Measurements from ENCODE around the gene FAM186B.

The FAM186B gene

DNA sequence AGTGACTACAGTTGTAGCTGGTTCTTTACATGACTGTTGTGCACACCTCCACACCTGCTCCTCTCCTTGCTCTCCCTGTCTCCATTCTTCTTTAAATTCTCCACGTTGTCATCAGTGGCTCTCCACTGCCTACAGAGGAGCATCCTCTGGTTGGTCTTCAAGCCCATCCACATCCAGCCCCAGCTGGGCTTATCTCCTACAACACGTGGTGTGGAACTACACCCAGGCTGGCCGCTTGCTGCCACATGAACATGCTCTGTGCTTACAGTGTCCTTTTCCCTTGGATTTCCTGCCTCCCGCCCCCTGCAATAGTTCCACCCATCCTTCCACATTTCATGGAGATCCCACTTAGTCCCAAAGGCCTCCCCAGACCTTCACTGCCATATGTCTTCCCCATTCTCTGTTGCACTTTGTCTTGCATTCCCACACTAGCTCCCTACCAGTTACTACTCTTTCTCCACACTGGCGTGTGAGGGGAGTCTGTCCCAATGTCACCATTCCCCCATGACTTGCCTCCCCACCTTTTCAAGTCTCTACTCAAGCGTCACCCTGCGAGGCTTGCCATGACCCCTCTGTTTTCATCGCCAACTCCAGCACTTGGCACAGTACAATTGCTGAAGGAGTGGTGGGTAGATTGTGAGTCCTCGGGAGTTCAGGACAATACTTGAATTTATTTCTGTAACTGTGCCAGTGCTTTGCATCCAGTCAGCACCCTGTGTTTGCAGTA, 27.7 kb downstream of the FAM186B start:
- DNase-seq (ENCODE audit: insufficient read length, low spot score) (no peak), FAIRE-seq (no peak)

- DNase-seq (ENCODE audit: insufficient read length, low spot score) (no peak), FAIRE-seq (peak; percentile 84)
Observed at GRCh38 chr12:49568442-49569162, 36.8 kb downstream of the FAM186B start.

- FAIRE-seq = peak; percentile 97
- DNase-seq (ENCODE audit: insufficient read length, low spot score) = peak; percentile 89
Observed at GRCh38 chr12:49567611-49568441, 37.6 kb downstream of the FAM186B start, which contains the start of gene MCRS1. Gene MCRS1 (minus strand): TSS chr12:49568142. CDS start chr12:49566731, 1,411 bp downstream.

DNA sequence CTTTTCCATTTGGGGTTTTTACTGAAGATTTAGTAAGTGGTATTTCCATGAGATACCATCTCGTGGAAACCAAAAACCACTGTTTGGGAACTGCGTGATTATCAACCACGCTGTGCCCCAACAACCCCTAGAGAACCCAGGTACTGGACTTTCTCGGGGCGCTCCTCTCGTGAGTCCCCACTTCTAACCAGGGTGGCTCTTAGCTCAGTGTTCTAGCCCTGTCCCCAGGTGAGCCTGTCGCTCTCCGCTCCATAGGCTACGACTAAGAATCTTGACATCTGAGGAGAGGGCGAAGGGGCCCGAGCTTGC, 38.2 kb downstream of the FAM186B start:
- FAIRE-seq (peak; percentile 4), DNase-seq (ENCODE audit: insufficient read length, low spot score) (no peak)

- no peak for FAIRE-seq
Observed at GRCh38 chr12:49566361-49566760, 39.1 kb downstream of the FAM186B start.

DNA sequence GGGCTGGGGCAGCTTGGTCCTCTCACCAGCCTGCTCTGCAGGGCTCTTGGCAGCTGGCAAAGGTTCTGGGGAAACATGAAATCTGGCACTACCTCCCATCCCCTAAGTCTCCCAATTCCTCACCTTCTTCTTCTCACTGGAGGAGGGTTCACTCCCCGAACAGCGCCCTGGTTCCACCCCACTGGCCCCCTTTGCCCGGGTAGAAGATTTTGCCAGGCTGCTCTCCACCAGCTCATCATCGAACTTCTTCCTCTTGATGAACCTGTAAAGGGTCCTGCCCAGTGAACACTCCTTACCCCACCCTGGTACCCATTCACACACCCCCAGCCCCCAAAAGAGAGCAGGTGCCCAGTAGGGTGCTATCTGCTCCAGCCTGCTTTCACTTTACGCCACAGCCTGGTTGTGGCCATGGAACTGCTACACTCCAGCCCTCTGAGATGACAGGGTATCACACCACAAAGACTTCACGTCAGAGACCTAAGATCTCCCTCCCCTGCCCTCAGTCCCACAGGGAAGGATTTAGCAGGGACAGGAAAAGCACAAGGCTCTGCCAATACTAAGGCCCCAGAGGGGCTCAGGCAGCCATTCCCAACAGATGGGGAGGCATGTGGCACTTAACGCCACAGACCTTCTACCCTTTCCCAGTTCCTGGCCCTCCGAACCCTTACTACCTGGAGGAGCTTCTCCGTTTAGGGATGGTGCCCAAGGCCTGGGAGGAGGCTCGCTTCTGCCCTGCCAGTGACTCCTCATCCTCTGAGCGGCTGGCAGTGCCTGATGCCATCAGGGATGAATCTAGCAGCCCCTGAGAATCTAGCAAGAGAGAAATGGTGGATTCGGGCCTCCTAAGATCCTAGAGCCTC, 39.8 kb downstream of the FAM186B start:
- FAIRE-seq (no peak), DNase-seq (ENCODE audit: insufficient read length, low spot score) (no peak)

More at GRCh38 chr12:49566361-49566760, 39.1 kb downstream of the FAM186B start:
- no peak for DNase-seq (ENCODE audit: insufficient read length, low spot score)

- DNase-seq (ENCODE audit: insufficient read length, low spot score) (no peak), FAIRE-seq (no peak)
Observed at GRCh38 chr12:49564686-49565405, 40.6 kb downstream of the FAM186B start.

DNA sequence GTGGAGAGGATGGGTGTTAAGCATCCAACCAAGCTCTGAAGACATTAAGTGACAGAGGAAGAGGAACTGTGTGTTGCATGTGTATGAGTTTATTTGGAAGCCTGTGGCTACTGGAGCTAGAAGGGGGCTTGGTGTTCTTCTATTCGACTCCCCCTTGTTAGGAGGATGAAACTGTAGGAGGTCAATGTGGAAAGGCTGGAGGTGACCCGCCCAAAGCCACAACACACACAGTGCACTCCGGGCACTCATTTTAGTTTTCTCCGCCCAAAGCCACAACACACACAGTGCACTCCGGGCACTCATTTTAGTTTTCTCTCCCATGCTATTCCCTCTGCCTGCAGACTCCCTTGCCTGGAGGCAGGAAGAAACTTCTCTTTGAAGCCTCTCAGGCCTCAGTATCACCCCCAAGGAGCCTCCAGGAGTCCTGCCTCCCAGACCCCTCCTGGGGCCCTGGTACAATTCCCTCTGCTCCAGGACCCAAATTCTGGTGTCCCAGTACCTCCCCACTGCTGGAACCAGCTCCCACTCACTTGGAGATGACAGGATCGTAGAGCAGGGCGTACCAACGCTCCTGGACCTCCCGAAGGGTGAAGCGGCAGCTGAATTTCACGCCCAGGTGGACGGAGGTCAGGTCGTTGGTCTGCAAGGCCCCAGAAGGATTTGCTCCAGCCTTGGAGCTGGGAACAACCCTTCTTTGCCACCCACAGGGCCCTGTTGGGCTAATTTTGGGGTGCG, 41.3 kb downstream of the FAM186B start:
- FAIRE-seq (no peak), DNase-seq (ENCODE audit: insufficient read length, low spot score) (no peak)

- no peak for FAIRE-seq
- DNase-seq (ENCODE audit: insufficient read length, low spot score) = no peak
Observed at GRCh38 chr12:49562831-49563230, 42.6 kb downstream of the FAM186B start.

GRCh38 chr12:49562233-49562632, 43.2 kb downstream of the FAM186B start:
- FAIRE-seq (no peak), DNase-seq (ENCODE audit: insufficient read length, low spot score) (no peak)

GRCh38 chr12:49560695-49561094, 44.7 kb downstream of the FAM186B start:
- FAIRE-seq = no peak
- no peak for DNase-seq (ENCODE audit: insufficient read length, low spot score)

- no peak for FAIRE-seq
Observed at GRCh38 chr12:49559011-49559675, 46.3 kb downstream of the FAM186B start.

DNA sequence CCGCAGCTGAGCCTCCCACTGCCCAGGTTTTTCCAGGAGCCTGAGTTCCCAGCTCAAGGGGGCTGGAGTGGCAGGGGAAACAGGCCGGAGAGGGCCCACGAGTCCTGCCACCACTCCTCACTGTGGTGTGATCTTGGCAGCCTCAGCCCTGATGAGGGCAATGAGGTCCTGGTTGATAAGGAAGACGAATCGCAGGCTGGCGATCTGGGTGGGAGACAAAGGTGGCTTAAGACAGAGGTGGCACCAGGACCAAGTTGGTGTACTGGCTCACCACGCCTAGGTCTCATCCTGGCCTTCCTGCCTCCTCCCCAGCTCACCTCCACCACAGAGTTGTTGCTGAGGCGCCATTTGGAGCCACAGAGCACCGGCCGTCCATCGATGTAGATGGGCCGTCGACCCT, 46.9 kb downstream of the FAM186B start:
- DNase-seq (ENCODE audit: insufficient read length, low spot score) (no peak), FAIRE-seq (no peak)

More at GRCh38 chr12:49559011-49559675, 46.3 kb downstream of the FAM186B start:
- DNase-seq (ENCODE audit: insufficient read length, low spot score) = no peak

DNA sequence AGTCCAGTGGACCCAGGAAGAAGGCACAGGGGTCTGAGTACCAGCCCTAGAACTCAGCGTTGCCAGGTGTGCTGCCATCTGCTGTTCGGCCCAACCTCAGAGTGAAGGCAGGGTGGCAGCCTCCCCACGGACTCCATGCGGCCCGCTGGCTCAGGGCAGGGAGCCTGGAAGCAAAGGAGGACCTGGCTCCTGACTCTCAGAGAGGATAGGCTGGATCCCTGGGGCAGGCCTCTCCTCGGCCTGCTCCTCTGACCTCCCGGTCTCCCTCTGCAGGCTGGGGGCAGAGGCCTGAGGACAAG, 47.6 kb downstream of the FAM186B start:
- no peak for DNase-seq (ENCODE audit: insufficient read length, low spot score)
- FAIRE-seq = no peak

GRCh38 chr12:49557187-49557916, 48.1 kb downstream of the FAM186B start:
- DNase-seq (ENCODE audit: insufficient read length, low spot score) (no peak), FAIRE-seq (no peak)

GRCh38 chr12:49556391-49557186, 48.9 kb downstream of the FAM186B start:
- FAIRE-seq = no peak
- no peak for DNase-seq (ENCODE audit: insufficient read length, low spot score)

GRCh38 chr12:49555631-49556390, 49.6 kb downstream of the FAM186B start:
- FAIRE-seq (no peak), DNase-seq (ENCODE audit: insufficient read length, low spot score) (no peak)
